GM18505 (cell line): ENCODE data around the gene RASSF1.
"Not testable (repeated sequence)": the region's sequence is repeated elsewhere in the genome, so short reads cannot be mapped to it uniquely, and the experiment has no call there.

Source experiments
- ATAC-seq: cut with Tn5 transposase; IDR thresholded peaks from one replicate; pipeline ENCODE4 v1.9.1; 2021; ENCODE audit not compliant: unreplicated experiment
- POLR2A ChIP-seq: IDR thresholded peaks from 4 replicates; pipeline ENCODE4 v1.6.1; 2011; ENCODE audit warnings: borderline replicate concordance; ENCODE audit not compliant: insufficient read depth, insufficient read length; ENCODE audit errors: extremely low read depth

The RASSF1 gene

DNA sequence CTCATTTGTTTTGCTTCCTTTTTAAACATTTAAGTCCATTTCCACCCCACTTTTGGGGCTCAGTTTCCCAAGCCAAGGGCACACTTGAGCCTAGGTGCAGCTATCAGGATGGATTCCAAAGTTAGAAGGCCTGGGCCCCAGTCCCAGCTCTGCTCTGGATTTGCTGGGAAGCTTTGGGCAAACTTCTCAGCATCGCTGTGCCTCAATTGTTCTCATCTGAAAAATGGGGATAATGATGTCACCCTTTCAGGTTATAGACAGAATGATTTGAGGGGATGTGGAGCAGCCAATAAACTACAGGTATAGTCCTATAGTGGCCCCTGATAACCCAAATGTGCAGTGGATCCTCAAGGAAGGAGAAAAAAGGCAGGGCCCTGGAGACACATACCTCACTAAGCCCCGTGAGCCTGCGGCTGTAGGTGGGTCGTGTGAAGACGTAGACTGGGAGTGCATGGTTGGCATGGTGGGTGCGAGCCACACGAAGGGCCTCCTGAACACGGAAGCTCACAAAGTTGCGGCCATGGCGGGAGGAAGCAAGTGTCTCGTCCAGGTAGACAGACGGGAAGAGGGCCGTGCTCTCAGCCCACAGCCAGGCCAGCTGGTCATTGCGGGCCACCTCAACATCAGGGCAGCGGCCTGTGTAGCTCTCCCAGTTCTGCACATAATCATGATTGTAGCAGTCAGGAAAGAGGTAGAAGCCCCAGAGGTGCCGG, 21.3 kb downstream of the RASSF1 start:
- ATAC-seq = no peak
- TF ChIP-seq POLR2A = no peak

DNA sequence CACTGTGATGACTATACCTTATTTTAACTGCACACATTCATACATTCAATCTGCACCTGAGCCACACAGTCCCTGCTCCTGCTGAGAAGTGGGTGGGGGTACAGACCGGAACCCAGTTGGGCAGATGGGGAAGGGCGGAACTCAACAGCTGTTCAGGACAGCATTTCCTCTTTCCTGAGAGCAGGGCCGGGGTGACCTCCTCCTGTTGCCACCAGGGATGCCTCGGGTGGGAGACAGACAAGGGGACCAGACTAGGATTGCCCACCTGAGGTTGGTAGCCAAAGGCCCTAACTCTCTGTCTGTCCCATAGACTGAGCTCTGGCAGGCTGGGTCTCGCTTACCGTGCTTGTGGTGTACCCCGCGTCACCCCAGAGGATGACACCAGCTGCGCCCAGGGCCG, 22.0 kb downstream of the RASSF1 start:
- no peak for TF ChIP-seq POLR2A
- no peak for ATAC-seq

DNA sequence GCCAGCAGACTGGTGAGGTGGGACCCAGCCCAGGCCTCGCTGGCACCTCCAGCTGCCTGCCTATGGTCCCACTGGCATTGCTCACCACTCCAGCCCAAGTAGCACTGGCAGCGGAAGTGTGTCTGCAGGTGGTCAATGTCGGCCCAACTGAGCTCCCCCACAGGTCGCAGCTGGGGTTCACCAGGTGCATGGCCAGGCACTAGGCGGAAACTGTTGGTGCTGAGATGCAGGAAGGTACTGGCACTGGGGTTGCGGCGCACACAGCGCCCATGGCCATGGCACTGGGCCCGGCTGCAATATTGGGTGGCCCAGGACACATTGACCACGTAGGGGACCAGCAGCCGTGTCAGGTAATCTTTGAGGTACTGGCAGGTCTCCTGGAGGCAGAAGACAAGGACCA, 22.5 kb downstream of the RASSF1 start:
- ATAC-seq = no peak
- TF ChIP-seq POLR2A = no peak

DNA sequence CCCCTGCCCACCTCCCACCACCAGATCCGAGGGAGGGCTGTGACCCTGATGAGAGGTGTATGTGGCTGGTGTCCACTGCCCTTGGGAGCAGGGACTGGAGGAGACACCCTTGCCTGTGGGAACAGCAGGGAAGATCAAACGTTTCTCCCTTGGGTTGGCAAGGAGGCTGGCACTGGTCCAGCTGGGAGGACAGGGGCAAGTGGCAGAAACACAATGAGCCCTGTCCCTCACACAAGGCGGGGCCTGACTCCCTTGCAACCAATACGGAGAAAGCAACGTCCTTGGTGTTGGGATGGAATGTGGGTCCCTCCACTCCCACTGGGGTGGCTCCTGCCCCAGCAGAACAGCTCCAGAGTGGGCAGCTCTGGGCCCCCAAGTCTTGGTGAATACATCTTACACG, 23.3 kb downstream of the RASSF1 start:
- no peak for ATAC-seq
- TF ChIP-seq POLR2A = no peak

DNA sequence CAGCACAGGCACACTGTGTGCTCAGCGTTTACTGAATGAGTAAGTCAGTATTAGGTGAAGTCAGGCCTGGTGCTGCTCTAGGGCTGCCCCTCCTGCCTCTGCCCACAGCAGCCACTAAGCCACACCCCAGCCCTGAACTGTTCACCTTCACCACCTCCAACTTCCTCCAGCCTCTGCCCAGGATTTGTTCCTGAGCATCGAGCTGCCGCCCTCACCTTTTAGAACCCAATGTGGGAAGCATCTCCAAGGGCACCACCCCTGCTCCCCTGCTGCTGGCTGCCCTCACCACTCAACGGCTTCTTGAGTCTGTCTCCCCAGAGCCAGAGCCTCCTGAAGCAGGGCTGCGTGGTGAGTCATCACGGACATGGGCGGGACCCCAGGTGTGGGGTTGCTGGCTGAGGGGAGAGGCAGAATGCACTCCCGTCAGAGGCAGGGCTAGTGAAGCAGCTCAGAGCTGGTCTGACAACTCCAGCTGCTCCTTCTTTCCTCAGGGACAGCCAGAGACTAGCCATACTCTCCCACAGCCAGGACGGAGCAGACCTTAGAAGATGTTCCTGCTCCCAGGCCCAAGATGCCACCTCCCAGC, 23.9 kb downstream of the RASSF1 start:
- no peak for ATAC-seq
- no peak for TF ChIP-seq POLR2A

DNA sequence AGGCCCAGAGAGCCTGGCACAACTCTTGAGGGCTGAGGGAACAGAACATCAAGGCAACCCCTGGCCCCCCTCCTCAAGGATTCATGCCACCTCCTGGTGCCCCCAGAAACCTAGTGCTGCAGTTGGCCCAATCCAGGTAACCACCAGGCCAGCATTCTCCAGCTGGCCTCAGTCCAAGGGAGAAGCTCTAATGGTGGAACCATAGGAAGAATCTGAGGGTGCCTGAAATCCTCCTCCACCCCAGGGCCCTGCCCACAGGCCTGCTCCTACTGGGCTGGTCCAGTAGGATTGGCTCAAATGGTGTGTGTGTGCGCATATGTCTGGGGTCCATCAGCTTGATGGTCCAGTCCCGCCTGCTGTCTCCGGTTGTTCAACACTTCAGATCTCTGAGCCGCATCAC, 25.8 kb downstream of the RASSF1 start:
- TF ChIP-seq POLR2A = no peak
- no peak for ATAC-seq

DNA sequence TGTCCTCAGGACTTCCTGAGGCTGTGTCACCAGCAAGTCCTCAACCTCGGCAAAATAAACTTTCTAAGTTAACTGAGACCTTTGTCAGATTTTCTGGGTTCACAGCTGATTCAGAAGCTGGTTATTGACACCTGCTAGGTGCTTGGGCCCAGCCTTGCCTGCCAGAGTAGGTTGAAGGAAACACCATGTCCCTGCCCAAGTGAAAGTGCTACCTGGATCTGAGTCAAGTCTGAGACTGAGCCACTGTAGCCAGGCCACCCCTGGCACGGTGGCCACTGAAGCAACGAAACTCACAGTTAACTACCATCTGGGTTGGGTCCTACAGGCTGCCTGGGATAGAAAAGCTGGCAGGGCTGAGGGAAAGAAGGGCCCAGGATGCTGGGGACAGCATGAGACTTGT, 26.3 kb downstream of the RASSF1 start:
- TF ChIP-seq POLR2A = no peak
- no peak for ATAC-seq

DNA sequence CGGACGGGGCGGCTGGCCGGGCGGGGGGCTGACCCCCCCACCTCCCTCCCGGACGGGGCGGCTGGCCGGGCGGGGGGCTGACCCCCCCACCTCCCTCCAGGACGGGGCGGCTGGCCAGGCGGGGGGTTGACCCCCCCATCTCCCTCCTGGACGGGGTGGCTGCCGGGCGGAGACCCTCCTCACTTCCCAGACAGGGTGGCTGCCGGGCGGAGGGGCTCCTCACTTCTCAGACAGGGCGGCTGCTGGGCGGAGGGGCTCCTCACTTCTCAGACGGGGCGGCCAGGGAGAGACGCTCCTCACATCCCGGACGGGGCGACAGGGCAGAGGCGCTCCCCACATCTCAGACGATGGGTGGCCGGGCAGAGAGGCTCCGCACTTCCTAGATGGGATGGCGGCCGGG, 28.6 kb downstream of the RASSF1 start:
- not testable (repeated sequence) for ATAC-seq

DNA sequence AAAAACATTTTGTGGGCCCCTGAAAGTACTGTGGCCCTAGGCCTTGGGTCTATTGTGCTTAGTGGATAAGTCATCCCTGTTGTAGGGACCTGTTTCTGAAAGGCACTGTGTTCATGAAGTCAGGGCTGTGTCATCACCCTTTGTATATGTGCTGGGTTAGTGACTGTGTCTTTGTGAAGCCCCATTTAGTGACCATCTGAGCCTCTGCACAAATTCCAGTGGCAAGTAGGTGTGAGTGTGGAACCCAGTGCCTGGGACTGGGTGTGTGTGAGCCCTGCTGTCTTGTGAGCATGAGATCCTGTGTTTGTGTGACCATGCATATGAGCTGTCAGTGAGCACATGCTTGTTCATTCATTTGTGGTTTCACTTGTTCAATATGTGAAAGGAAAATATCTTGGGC, 36.0 kb downstream of the RASSF1 start:
- TF ChIP-seq POLR2A = no peak
- ATAC-seq = no peak

DNA sequence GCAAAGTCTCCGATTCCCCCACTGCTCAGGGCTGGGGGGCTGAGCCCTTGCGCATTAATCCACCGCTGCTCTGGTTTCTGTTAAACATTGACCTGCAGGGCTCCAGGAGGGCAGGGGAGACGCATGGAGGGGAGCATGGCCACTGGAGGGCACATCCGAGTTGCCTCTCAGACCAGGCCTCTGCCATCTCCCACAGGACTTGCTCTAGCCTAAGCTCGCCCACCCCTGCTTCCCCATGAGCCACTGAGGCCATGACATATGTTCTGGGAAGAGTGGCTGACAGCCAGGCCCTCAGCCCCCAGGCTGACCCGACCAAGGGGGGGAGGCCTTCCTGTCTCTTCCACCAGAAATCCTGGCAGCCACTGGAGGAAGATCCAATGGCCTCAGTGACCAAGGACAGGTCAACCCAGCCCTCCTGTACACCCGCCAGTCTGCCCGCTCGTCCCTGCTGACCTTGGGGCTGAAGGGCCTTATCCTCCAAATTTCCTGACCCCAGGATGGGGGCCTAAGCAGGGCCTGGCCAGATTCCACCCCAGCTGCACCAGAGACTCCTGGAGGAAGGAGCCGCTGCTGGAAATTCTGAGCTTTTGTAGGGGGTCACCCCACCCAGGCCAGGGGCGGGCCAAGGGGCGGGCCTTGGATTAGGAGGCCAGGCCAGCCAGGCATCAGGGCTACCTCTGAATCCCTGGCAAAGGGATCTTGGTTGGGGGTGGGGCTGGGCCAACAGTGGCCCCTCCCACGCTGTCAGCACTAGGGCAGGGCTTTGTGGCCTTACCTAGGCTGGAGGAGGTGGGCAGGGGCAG, 37.4 kb downstream of the RASSF1 start, which contains the start of gene HYAL1:
TSS of gene HYAL1 (minus strand) at position 562 of the 803 bp plus-strand sequence. CDS start 618 bp downstream, outside the sequence.
- ATAC-seq = no peak
- TF ChIP-seq POLR2A = no peak

DNA sequence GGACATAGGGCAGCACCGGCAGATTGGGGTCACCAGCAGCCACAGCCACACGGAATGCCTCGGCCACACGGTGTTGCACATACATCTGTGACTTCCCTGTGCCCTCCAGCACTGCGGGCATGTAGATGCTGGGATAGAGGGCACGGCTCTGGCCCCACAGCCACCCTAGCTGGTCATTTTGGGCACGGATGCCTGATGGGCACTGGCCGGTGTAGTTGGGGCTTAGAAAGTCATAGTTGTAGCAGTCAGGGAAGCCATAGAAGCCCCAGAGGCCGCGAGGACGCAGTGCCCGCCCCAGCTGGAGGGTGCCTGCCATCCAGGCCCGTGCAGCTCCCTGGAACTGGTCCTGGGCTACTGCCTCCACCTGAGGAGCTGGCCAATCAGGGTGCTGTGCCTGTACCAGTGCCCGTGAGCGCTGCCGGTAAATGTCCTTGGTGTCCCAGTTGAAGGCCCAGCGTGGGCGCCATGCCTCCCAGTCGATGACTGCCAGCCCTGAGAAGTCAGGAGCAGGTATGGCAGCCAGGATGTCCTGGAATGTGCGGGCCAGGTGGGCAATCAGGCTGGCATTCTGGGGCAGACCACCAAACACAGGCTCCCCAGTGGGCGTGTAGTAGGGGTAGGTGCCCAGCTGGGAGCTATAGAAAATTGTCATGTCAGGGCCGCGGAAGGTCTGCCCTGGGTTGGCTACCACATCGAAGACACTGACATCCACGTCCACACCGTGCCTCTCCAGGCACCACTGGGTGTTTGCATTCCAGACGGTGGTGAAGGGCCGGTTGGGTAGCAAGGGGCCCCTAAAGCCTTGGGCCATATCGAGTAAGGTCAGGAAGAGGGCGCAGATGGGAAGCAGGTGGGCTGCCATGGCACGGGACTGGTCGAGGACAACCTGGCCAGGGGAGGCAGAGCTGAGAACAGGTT, 38.3 kb downstream of the RASSF1 start:
- no peak for TF ChIP-seq POLR2A
- no peak for ATAC-seq

DNA sequence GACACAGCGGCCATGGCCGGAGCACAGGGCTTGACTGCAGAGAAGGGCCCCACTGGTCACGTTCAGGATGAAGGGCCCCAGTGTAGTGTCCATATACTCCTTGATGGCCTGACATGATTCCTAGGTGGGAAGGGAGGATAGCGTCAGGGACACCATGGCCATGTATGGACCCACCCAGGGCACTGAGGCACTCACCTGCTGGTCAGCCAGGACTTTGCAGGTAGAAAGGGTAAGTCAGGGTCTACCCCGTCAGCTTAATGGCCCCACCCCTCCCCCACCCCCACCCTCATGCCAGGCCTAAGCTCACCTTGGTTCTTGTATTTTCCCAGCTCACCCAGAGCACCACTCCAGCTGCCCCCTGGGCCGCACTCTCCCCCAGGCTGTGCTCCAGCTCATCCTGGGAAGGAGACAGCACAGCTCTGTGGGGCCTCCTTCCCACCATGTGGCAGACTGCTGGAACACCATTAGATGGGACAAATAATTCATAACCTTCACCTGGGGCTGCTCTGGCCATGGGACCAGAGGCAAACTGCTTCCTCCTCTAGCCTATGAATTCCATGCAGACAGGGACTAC, 39.9 kb downstream of the RASSF1 start:
- no peak for TF ChIP-seq POLR2A
- no peak for ATAC-seq
